Kidney epithelial cell (primary cell): ENCODE results near the gene ATP8B4. TPM values are rescaled to one million over a fixed set of nuclear protein-coding genes. Genes with fewer than 3 reads are reported as not detected.

Source experiments
- DNase-seq: peaks from one replicate; pipeline ENCODE4 v3.0.0-alpha.2; 2010; ENCODE audit warnings: low read depth
- H3K27me3 ChIP-seq: 2 replicates; pipeline ENCODE4 v1.6.0; 2011; ENCODE audit warnings: low read length; ENCODE audit not compliant: control insufficient read depth, insufficient read depth
- H3K36me3 ChIP-seq: 2 replicates; pipeline ENCODE4 v1.5.1; 2011; ENCODE audit warnings: low read length; ENCODE audit not compliant: control insufficient read depth, insufficient read depth
- H3K4me3 ChIP-seq: 2 replicates; pipeline ENCODE4 v1.5.1; 2011; ENCODE audit warnings: low read depth, mild to moderate bottlenecking, control low read depth, low read length
- total RNA-seq: library from RNA; depleted of rRNA; stranded (reverse); fragments of >200 nt; gene quantifications from 2 replicates; pipeline ENCODE4 v1.2.3, GENCODE V29; 2015
- TF ChIP-seq, protein P1 (sequence below): IDR thresholded peaks from 2 replicates; pipeline ENCODE4 v1.5.1; 2011; ENCODE audit warnings: mild to moderate bottlenecking, moderate library complexity, low read length, control low read depth, inconsistent platforms; ENCODE audit not compliant: insufficient read depth, poor library complexity, severe bottlenecking

The ATP8B4 gene
- total RNA-seq, 1 donor from 2014 or later, result 0.25 TPM

DNA sequence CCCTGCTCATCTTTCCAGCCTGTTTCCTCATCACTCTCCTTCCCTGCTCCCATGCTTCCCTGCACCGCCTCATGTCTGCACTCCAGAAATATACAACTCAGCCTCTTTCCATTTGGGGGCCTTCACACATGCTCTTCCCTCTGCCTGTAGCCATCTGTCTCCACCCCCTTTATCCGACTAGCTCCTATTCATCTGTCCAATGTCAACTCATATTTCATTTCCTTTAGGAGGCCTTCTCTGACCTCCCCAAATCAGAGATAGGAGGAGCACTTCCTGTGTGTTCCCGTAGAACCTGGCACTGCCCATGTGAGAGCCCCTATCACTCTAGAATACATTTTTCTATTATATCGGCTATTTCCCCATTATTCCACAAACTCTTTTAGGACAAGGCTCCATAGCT is 10.6 kb downstream of the ATP8B4 start:
- Histone ChIP-seq H3K4me3 (no peak overlapping the region), H3K36me3 (no peaks in the 10 kb centered on the region), H3K27me3 (no peaks in the 10 kb centered on the region)
- TF ChIP-seq, protein P1, sequence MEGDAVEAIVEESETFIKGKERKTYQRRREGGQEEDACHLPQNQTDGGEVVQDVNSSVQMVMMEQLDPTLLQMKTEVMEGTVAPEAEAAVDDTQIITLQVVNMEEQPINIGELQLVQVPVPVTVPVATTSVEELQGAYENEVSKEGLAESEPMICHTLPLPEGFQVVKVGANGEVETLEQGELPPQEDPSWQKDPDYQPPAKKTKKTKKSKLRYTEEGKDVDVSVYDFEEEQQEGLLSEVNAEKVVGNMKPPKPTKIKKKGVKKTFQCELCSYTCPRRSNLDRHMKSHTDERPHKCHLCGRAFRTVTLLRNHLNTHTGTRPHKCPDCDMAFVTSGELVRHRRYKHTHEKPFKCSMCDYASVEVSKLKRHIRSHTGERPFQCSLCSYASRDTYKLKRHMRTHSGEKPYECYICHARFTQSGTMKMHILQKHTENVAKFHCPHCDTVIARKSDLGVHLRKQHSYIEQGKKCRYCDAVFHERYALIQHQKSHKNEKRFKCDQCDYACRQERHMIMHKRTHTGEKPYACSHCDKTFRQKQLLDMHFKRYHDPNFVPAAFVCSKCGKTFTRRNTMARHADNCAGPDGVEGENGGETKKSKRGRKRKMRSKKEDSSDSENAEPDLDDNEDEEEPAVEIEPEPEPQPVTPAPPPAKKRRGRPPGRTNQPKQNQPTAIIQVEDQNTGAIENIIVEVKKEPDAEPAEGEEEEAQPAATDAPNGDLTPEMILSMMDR, result no peak
- no peak for DNase-seq

DNA sequence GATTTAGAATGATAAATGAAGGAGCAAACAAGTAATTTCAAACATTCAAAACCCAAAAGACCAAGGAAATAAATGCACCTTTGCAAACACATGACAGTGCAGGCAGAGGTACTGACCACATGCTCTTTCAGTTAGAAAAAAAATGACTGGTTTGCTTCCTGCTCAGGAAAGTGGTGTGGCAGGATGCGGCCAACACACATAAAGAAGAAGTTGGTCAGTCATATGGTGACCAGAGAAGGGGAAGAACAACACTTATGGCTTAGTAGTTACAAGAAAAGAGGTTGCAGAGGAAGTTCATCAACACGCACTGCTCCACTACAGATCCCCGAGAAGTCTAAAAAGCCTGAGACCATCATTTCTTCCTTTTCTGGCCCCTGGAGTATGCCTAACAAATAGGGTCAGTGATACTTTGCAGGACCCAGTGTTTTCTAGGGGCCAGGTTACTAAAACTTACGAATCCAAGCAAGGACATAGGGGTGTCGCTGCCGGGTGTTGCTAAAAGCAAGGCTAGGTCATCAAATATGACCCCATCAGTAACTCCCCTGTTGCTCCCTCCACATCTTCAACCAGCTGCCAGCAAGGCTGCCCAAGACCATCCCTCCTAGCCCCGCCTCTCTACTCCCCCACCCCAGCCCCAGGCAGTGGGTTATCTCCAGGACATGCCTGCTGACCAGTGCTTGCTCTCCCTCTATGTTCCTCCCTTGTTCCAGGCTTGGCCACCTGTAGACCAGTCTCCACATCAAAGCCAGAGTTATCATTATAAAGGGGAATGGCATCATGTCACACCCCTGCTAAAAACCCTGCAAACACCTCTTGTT is 11.2 kb downstream of the ATP8B4 start:
- H3K4me3 ChIP-seq, result no peak overlapping the region
- TF ChIP-seq, protein P1, result no peak
- no peaks in the 10 kb centered on the region for H3K27me3 ChIP-seq
- DNase-seq, result no peak
- H3K36me3 ChIP-seq, result no peaks in the 10 kb centered on the region

DNA sequence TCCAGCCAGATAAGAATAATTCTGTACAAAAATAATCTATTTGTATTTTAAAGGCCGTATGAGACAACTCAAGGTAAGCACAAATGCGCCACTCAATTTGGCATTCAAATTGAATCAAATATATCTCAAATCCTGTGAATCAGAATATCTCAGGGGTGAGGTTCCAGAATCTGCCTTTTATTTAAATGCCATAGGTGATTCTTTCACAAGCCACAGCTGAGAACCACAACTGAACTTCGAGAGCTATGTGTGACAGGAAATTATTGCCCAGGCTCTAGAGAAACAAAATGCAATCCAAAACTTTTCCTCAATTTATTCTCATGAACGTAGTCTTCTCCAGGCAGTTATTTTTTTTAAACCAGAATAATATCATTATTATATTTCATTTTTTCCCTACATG is 11.9 kb downstream of the ATP8B4 start:
- DNase-seq, result no peak
- Histone ChIP-seq H3K36me3 (no peaks in the 10 kb centered on the region), H3K4me3 (no peak overlapping the region), H3K27me3 (no peaks in the 10 kb centered on the region)
- TF ChIP-seq, protein P1, result no peak

DNA sequence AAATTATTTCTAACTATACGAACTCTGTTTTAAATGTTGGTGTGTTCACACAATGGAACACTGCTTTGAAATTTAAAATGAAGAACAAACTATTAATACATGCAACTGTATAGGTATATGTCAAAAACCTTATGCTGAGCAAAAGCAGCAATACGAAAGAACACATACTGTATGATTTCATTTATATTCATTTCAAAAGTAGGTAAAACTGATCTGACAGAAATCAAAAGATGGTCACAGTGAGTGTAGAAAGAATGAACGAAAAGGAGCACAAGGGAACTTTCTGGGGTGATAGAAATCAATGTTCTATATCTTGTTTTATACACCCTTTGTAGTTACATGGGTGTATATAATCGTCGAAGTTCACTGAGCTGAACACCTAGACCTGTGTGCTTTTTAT is 12.6 kb downstream of the ATP8B4 start:
- no peaks in the 10 kb centered on the region for H3K36me3 ChIP-seq
- DNase-seq, result no peak
- TF ChIP-seq, protein P1, result no peak

DNA sequence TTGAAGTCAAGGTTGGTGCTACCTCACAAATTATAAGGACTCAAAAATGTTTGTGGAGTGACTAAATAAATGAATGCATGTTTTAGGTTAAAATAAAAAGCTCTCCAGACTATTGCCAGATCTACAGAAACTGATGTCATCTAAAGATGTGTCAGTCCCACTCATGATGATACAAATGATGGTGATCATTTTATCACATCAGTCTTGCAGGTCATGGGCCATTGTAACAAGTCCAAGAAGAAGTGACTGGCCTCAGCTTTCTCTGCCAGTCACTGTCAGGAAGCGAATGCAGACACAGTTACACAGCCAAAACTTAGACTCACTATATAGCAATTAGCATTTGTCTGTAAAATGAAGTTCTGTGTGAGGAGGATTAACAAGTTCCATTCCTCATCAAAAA is 18.5 kb downstream of the ATP8B4 start:
- Histone ChIP-seq H3K27me3 (no peaks in the 10 kb centered on the region), H3K4me3 (no peak overlapping the region), H3K36me3 (no peaks in the 10 kb centered on the region)
- TF ChIP-seq, protein P1, result no peak
- no peak for DNase-seq

More for the DNA sequence above, 12.6 kb downstream of the ATP8B4 start:
- Histone ChIP-seq H3K4me3 (no peak overlapping the region), H3K27me3 (no peaks in the 10 kb centered on the region)

DNA sequence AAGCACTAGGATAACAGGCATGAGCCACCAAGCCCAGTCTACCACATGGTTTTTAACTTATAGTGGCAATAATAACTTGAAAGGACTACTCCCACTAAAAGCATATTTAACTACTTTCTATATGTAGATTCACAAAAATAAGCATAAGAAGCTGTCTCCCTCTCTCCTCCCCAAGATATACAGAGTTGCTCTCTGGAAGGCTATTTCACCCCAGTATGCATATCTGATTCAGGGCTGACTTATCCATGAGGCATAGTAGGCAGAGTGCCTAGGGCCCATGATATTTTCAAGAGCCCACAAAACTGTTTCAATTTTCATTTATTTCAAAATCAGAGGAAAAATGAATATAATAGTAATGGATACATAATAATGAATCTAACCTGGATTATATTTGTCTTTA is 20.5 kb downstream of the ATP8B4 start:
- H3K36me3 ChIP-seq, result no peaks in the 10 kb centered on the region
- no peak overlapping the region for H3K4me3 ChIP-seq
- DNase-seq, result no peak
- TF ChIP-seq, protein P1, result no peak
- H3K27me3 ChIP-seq, result no peaks in the 10 kb centered on the region
